Suppressor macrophage (primary cell): ENCODE measurements around the gene ZNF837.
"Not testable (repeated sequence)": the region's sequence is repeated elsewhere in the genome, so short reads cannot be mapped to it uniquely, and the experiment has no call there.

ENCODE experiments used
- DNase-seq, 4 experiments: peaks; one replicate each; pipeline ENCODE4 v3.0.0-alpha.2; 2020 to 2022

The ZNF837 gene

DNA sequence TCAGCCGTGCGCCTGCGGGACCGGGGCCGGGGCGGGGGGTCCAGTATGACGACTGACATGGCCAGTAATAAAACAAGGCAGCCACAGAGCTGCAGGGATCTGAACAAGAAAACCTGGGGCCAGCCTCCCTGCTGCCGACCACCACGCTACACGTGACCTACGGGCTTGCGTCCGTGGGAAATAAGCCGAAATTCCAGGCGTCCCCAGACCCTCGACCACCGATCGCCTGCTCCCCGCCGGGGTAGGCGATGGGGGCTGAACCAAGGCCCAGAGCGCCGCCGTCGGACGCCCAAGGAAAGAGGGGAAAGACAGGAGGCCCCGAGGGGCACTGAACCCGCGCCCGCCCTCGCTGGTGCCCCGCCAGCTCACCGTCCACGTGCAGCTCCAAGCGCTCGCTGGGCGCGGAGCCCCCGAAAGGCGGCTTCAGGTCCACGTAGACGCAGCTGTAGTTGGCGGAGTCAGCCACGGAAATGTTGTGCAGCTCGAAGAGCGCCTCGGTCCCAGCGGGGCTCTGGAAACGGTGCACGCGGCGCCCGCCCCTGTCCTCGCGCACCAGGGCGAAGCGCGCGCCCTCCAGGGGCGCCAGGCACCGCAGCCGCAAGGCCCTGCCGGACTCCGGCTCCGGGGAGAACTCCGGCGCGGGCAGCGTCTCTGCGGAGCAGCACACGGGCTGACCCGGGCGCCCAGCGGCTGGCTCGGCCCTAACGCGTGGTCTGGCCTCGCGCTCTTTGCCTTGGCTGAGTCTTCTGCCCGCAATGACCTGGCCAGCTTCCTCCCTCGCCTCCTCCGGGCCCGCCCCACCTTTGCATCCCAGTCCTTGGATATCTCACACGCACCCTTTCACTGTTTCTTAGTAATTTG, 30.6 kb downstream of the ZNF837 start:
- DNase-seq, result no peak

DNA sequence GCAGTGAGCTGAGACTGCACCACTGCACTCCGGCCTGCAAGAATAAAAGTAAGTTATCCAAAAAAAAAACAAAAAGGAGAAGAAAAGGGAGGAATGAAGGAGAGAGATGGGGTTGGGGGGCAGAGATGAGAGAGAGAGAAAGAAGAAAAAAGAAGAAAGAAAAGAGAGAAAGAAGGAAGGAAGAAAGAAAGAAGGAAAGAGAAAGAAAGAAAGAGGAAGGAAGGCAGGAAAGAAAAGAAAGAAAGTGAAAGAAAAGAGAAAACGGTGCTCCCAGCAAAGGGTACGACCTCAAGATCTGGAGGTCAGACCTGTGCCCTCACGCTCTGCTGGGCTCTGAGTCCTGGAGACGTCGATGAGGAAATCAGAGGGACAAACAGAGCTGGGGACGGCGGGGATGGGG, 31.2 kb downstream of the ZNF837 start:
- no peak for DNase-seq

DNA sequence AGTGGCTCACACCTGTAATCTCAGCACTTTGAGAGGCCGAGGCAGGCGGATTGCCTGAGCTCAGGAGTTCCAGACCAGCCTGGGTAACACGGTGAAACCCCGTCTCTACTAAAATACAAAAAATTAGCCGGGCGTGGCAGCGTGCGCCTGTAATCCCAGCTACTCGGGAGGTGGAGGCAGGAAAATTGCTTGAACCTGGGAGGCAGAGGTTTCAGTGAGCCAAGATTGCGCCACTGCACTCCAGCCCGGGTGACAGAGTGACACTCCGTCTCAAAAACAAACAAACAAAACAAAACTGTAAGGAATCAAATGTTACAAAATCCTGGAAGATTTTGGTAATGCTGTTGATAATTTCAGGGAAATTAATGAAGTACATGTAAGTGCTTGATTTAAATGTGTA, 32.8 kb downstream of the ZNF837 start:
- DNase-seq, result not testable (repeated sequence)

DNA sequence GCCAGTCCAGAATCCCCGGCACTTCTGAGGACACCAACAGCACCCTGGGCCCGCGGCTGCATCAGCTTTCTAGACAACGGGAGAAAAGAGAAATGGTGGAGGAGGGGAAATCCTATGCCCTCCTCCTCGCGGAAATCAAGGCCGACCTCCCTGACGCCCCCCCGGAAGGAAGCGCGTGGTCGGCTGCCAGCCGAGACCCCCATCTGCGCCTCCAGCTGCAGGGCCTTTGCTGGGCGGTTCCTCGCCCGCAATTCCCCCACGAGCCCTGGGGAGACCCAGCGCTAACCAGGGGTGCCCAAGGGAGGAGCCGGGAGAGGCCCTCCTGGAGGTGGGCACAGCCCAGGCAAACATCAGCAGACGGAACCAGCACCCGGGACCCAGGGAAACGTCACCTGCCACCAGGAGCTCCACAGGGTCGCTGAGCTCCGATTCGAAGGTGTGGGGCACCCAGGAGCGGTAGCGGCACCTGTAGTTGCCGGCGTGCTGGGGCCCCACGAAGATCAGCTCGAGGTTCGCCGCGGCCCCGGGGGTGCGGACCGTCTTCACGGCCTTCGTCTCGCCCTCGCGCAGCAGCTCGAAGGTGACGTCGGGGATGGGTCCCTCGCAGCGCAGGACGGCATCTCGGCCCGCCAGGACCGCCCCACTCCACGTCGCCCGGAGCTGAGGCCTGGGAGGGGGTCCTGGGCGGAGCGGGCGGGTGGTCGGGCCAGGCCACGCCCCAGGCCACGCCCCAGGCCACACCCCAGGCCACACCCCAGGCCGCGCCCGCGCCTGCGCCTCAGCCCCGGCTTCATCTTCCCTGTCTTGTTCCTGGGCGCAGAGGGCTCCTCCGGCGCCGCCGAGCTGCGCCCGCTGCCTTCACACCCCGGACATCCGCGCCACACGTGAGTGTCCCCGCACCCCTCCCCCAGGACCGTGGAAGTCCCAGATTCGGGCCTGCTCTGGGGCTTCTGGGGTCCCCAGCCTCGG, 33.6 kb downstream of the ZNF837 start:
- DNase-seq, result peak; percentile 80 to 93 (median 87)

DNA sequence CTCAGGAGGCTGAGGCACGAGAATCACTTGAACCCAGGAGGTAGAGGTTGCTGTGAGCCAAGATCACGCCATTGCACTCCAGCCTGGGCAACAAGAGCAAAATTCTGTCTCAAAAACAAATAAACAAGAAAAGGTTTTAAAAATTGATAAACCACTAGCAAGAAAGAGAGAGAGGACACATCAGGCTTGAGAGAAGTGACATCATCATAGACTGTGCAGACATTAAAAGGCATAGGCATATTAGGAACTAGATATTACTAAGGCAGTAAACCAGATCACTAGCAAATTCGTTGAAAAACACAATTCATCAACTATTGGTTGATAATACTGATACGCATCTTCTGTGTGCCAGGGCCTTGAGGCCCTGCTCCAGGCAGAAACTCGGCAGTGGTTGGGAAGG, 35.3 kb downstream of the ZNF837 start:
- DNase-seq, result no peak

DNA sequence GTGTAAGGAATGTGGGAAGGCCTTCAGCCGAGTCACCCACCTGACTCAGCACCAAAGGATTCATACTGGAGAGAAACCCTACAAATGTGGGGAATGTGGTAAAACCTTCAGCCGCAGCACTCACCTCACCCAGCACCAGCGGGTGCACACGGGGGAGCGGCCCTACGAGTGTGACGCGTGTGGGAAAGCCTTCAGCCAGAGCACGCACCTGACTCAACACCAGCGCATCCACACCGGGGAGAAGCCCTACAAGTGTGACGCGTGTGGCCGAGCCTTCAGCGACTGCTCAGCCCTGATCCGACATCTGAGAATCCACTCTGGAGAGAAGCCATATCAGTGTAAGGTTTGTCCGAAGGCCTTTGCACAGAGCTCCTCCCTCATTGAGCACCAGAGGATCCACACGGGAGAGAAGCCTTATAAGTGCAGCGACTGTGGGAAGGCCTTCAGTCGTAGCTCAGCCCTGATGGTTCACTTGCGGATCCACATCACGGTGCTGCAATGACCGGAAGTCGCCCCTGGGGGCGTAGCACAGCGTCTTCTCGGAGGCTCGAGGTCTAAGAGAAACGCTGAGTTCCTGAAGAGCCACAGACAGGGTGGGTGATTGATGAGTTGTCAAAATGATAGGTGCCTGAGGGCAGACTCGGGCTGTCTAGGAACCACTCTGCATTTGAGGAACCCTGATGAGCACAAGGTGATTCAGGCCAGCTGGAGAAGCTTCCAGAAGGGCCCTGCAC, 41.8 kb downstream of the ZNF837 start:
- DNase-seq, result no peak

DNA sequence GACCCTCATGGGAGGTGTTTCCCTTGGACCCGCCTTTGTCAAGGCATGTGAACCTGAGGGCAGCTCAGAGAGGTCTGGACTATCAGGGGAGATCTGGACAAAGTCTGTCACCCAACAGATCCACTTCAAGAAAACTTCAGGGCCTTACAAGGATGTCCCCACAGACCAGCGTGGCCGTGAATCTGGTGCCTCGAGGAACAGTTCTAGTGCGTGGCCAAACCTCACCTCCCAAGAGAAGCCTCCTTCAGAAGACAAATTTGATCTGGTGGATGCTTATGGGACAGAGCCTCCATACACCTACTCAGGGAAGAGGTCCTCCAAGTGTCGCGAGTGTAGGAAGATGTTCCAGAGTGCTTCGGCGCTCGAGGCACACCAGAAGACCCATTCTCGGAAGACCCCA, 42.5 kb downstream of the ZNF837 start:
- no peak for DNase-seq

DNA sequence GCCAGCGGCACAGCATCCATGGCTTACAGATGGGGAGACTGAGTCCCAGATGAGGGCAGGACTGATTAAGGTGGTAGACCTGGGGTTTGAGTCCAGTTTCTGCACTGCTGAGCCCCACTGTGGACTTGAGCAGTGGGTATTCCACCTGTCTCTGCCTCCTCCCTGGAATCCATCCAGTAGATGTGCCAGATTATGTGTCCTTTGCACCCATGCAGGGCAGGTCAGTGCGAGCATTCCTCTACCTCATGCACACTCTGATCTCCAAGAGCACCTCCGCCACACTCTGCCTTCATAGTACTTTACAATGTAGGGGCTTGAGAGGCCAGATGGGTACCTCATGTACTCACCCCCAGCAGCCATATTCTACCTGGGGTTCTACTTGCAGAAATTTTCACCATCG, 44.0 kb downstream of the ZNF837 start:
- no peak for DNase-seq

DNA sequence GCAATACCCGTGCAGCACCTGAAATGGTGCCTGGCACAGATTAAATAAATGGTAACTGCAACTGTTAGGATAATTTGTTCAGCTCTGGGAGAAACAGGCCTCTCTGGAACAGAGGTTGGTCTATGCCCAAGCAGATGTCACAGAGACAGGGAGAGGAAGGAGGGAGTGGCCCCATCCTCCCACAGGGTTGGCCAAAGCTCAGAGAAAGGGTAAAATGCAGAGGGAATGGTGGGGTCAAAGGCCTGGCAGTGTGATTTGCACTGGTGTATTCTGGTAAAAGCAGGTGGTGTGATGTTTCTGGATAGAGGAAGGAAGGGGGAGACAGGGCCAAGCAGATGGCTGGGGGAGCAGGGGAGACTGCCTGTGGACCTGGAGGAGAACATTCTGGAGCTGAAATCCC, 44.6 kb downstream of the ZNF837 start:
- DNase-seq, result no peak

DNA sequence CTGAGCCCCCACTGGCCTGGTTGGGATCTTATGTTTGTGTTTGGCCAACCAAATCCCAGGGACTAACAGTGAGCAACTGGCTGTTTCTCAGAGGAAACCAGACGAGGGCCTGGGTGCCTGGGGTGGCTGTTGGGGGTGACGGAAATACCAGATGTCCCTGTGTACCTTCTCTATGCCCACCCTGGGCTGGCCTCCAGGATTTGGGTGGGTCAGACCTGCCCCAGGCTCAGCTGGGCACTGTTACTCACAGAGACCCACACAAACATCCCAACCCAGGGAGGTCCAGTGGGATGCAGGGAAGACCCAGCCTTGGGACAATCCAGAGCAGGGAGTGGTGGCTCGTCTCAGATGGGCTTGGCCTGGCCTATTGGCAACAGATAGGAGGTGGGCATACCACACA, 45.2 kb downstream of the ZNF837 start:
- no peak for DNase-seq

DNA sequence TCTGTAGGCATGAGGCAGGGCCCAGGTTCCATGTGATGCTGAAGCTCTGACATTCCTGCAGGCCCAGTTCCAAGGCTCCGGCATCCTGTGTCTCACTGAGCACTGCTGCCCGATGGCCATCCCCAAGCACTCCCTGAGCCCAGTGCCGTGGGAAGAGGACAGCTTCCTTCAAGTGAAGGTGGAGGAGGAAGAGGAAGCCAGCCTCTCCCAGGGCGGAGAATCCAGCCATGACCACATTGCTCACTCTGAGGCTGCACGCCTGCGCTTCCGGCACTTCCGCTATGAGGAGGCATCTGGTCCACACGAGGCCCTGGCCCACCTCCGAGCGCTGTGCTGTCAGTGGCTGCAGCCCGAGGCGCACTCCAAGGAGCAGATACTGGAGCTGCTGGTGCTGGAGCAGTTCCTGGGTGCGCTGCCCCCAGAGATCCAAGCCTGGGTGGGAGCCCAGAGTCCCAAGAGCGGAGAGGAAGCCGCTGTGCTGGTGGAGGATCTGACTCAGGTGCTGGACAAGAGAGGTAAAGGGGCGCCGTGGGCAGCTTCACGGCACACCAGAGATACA, 46.1 kb downstream of the ZNF837 start:
- no peak for DNase-seq

DNA sequence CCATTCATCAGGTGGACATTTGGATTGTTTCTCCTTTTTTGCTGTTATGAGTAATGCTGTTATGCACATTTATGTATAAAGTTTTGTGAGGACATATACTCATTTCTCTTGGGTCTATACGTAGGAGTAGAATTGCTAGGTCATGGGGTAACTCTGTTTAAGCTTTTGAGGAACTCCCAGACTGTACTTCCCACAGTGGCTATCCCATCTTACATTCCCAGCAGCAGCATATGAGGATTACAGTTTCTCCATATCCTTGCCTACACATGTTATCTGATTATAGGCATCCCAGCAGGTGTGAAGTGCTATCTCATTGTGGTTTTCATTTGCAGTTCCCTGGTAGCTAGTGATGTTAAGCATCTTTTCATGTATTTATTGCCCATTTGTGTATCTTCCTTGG, 48.1 kb downstream of the ZNF837 start:
- peak; percentile 15 to 63 (median 42) for DNase-seq

DNA sequence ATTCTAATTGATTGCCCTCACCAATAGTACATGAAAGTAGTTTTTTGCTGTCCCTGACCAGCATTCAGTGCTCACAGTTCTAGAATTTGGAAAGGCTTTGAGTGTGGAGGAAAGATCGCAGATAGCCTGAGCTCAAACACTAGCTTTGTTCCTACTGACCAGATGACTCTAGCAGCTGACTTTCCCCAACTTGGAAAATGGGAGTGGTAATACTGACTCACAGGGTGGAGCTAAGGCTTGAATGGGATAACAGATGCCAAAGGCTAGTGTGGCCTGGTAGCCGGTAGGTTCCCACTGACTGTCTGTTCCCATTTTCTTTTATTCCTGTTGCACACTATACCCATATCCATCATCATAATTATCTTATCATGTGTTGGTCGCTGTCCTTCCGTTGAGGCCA, 50.4 kb downstream of the ZNF837 start:
- peak in 2 of 4 experiments; percentile 13 to 14 for DNase-seq

DNA sequence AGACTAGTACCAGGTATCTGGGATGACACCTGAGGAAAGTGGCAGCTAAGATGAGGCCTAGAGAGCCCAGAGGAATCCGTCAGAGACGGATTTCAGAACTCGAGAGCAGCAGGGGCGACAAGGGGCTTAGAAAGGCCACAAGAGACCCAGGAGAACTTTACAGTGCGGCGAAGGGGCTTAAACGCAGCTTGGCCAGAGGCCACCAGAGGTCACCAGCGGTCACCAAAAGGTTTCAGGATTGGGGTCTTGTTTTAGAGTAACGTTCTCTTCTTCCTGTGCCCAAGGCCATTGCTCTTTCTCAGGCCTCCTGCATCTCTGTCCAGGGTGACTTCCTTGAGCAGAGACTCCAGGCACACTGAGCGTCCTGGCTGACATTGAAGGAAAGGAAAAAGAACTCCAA, 51.8 kb downstream of the ZNF837 start:
- DNase-seq, result peak; percentile 29 to 49 (median 36)

DNA sequence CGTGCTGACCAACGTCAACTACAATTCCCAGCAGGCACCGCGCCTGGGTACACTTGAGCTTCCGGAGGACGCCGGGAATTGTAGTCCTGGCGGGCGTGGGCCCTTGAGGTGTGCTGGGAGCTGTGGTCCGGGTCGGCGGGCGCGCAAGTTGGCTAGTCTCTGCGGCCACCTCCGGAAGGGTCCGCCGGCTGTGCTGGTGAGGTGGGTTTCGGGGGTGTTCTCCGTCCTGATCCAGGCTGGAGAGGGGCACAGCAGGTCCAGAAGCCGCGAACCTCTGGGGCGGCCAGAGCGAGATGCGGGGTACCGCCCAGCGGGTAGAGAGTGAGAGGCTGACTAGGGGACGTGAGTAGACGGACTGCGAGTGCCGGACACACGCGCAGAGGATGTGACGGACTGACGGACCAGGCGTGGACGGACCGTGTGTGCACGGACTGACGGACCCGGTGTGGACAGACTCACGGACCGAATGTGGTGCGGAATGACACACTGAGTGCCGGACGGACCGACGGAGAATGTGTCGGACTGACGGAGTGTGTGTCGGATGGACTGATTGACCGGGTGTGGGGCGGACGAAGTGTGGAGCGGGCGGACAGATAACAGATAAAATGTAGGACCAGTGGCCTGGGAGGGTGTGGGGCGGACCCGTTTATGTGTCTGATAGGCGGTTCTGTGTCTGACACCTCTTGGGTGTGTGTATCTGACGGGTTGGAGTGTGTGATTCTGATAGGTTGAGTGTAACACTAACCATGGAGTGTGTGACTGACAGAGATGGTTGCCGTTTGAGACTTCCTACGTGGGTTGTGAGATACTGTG, 53.7 kb downstream of the ZNF837 start, which contains the start of gene ZSCAN22:
Gene ZSCAN22 (plus strand): TSS at position 81 of the 813 bp plus-strand sequence. CDS start 7,809 bp downstream, outside the sequence.
- peak; percentile 96 to 98 (median 98) for DNase-seq

DNA sequence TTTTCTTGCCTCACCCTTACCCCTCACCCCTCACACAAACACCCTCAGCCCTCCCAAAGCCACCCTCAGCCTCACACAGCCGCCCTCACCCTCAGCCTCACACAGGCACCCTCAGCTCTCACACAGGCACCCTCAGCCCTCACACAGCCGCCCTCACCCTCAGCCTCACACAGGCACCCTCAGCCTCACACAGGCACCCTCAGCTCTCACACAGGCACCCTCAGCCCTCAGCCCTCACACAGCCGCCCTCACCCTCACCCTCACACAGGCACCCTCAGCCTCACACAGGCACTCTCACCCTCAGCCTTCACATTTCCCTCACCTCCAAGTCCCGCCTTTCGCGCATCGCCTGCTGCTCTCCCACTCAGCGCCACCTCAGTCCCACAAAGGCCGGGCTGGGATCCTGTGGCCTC, 54.3 kb downstream of the ZNF837 start:
- no peak for DNase-seq

DNA sequence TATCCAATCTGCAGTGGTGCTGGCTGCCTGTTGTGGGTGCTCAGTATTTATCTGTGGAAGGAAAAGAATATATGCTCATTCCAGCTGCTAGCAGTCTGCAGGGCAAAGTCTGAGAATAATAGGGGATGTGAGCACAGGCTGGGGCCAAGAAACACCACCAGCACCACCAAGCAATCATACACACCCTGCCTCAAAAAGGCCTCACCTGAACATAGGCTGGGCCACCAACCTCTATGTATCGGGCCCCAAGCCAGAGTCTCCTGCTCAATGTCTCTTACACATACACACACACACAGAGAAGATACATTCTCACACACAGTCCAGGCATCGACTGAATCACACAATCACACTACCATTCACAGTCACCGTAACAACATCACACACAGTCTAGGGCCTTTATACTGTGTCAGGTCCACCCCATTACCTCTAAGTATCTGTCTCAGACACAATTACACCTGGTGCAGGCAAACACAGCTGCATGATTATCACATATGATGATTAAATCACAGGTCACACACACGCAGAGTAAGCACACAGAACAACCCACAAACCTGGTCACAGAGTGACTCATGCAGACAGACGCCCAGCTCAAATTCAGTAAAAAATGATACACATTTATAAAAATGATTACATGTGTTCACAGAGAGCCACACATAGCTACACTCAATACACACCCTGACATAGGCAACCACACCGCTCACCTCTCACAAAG, 55.4 kb downstream of the ZNF837 start:
- no peak for DNase-seq

DNA sequence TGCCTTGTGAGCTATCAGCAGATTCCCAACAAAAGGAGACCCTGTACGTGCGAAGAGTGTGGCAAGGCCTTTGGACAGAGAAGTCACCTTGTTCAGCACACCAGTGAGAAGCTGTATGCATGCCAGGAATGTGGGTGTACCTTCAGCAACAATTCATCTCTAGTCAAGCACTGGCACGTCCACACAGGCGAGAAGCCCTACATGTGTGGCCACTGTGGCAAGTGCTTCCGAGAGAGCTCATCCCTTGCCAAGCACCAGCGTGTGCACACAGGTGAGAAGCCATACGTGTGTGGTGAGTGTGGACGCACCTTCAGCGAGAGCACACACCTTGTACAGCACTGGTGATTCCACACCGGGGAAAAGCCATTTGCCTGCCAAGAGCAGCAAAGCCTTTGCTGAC, 61.6 kb downstream of the ZNF837 start:
- no peak for DNase-seq

DNA sequence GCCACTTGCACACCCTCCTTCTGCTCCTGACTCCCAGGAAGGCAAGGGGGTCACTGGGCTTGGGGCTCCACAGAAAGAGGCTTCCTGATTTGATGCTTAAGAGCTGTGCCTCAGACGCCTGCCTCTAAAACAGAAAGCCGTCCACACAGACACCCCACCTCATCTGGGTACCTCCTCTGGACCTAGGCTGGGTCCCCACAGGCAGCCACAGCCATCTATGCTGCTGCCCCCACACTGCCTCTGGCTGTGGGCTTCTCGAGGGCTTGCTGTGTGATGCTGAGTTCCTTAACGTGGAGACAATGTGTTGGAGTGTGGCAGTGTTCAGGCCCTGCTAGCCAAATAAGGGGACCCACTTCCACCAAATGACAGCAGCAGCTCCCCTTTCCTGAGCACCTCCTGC, 62.5 kb downstream of the ZNF837 start:
- DNase-seq, result no peak
